CD4-positive, CD25-positive, alpha-beta regulatory T cell (primary cell): Measurements from ENCODE around the gene MMRN2. TPM values are rescaled to one million over a fixed set of nuclear protein-coding genes. Genes with fewer than 3 reads are reported as not detected.

Source experiments
- ATAC-seq, 2 donors: fragments of 150-1000 bp; cut with Tn5 transposase; one replicate each; pipeline ENCODE4 v1.10.0; 2021; ENCODE audit warnings: low read depth in 2 of 2, moderate number of reproducible peaks in 2 of 2, moderate library complexity in 1 of 2
- DNase-seq, 3 donors: peaks; one replicate each; pipeline versions ENCODE4 v3.0.0 to v3.0.0-alpha.2; 2012 to 2022; ENCODE audit warnings: mixed read lengths in 1 of 3
- H3K27ac ChIP-seq: one replicate; pipeline ENCODE4 v1.7.0; 2013; ENCODE audit warnings: mild to moderate bottlenecking, low read length; ENCODE audit not compliant: insufficient read depth, poor library complexity, severe bottlenecking
- H3K27me3 ChIP-seq: one replicate; pipeline ENCODE4 v1.7.0; 2013; ENCODE audit warnings: low read length; ENCODE audit not compliant: control insufficient read depth, insufficient read depth
- H3K36me3 ChIP-seq: one replicate; pipeline ENCODE4 v1.7.0; 2013; ENCODE audit warnings: mild to moderate bottlenecking, low read length, moderate library complexity; ENCODE audit not compliant: control insufficient read depth, insufficient read depth
- H3K4me1 ChIP-seq: 2 replicates; pipeline ENCODE4 v1.7.0; 2013; ENCODE audit warnings: mild to moderate bottlenecking, low read length; ENCODE audit not compliant: insufficient read depth, control insufficient read depth, poor library complexity, severe bottlenecking
- H3K4me3 ChIP-seq: one replicate; pipeline ENCODE4 v1.7.0; 2013; ENCODE audit warnings: low read depth, mild to moderate bottlenecking, low read length, moderate library complexity
- H3K9me3 ChIP-seq, 2 experiments: 1 replicate in 1 of 2; 2 replicates in 1 of 2; pipeline ENCODE4 v1.7.0; 2013; ENCODE audit warnings: low read length in 2 of 2, mild to moderate bottlenecking in 1 of 2, moderate library complexity in 1 of 2; ENCODE audit not compliant: control insufficient read depth in 2 of 2
- H3K27ac Mint-ChIP-seq, 3 donors: one replicate each; pipeline ENCODE4 v1.8.0; 2020 to 2022; ENCODE audit warnings: mild to moderate bottlenecking in 3 of 3, mixed read lengths in 3 of 3, moderate library complexity in 2 of 3
- H3K27me3 Mint-ChIP-seq: one replicate; pipeline ENCODE4 v1.8.0; 2022; ENCODE audit warnings: mild to moderate bottlenecking, mixed read lengths
- H3K36me3 Mint-ChIP-seq: one replicate; pipeline ENCODE4 v1.8.0; 2020; ENCODE audit warnings: mixed read lengths
- H3K4me1 Mint-ChIP-seq, 4 donors: one replicate each; pipeline ENCODE4 v1.8.0; 2020 to 2022; ENCODE audit warnings: mixed read lengths in 4 of 4, mild to moderate bottlenecking in 1 of 4
- H3K4me3 Mint-ChIP-seq, 4 donors: one replicate each; pipeline ENCODE4 v1.8.0; 2020 to 2022; ENCODE audit warnings: mild to moderate bottlenecking in 4 of 4, mixed read lengths in 4 of 4, moderate library complexity in 3 of 4
- H3K9me3 Mint-ChIP-seq, 7 donors: one replicate each; pipeline ENCODE4 v1.8.0; 2020 to 2022; ENCODE audit warnings: mixed read lengths in 7 of 7, mild to moderate bottlenecking in 3 of 7, moderate library complexity in 2 of 7
- polyA plus RNA-seq, 4 donors: library from polyadenylated mRNA; unstranded; fragments of 300-500 nt; fragmentation: Illumina TruSeq; gene quantifications; one replicate each; pipeline ENCODE4 v1.2.3, GENCODE V29; 2021
- total RNA-seq: library from RNA; stranded (reverse); gene quantifications from one replicate; pipeline ENCODE4 v1.2.3, GENCODE V29; 2022

Gene MMRN2
- total and polyA plus RNA-seq, 5 donors from 2014 or later: 0.17 to 1.2 (median 0.33) TPM; not detected in 1

DNA sequence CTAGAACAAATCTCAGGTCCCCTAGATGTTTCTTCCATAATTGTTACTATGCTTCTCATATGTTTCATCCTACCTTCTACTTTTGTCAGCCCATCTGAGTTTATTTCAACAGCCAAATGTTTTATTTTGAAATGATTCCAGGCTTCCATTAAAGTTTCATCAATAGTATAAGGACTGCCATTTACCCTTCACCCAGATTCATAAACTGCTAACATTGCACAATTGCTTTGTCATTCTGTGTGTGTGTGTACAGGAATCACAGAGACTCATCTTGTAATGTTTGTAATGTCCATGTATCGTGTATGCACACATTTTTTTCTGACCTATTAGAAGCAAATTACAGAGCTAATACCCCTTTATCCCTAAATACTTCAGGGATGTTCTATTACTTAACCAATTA, 25.5 kb downstream of the MMRN2 start:
- Mint-ChIP-seq H3K27me3 (no peaks in the 10 kb centered on the region), H3K4me3 (no peak overlapping the region), H3K36me3 (peaks cover 3% of the 10 kb centered on the region), H3K27ac (no peak overlapping the region), H3K9me3 (no peaks in the 10 kb centered on the region), H3K4me1 (peaks cover 0 to 4% (median 0%) of the 10 kb centered on the region in 4 donors)
- Histone ChIP-seq H3K4me1 (no peaks in the 10 kb centered on the region), H3K27me3 (no peaks in the 10 kb centered on the region), H3K4me3 (no peak overlapping the region), H3K27ac (no peak overlapping the region), H3K36me3 (no peaks in the 10 kb centered on the region), H3K9me3 (no peaks in the 10 kb centered on the region)
- no peak for DNase-seq
- no peak for ATAC-seq

- ATAC-seq: no peak
- H3K4me1 ChIP-seq: no peaks in the 10 kb centered on the region
- H3K27ac ChIP-seq: no peak overlapping the region
- Mint-ChIP-seq H3K27me3 (no peaks in the 10 kb centered on the region), H3K36me3 (peaks cover 3% of the 10 kb centered on the region), H3K27ac (no peak overlapping the region), H3K4me3 (no peak overlapping the region), H3K9me3 (no peaks in the 10 kb centered on the region), H3K4me1 (no peaks in the 10 kb centered on the region)
- no peaks in the 10 kb centered on the region for H3K27me3 ChIP-seq
- H3K9me3 ChIP-seq: no peaks in the 10 kb centered on the region
- DNase-seq: no peak
- H3K4me3 ChIP-seq: no peak overlapping the region
- H3K36me3 ChIP-seq: no peaks in the 10 kb centered on the region
Measured at GRCh38 chr10:86929468-86930380, 27.7 kb downstream of the MMRN2 start.

GRCh38 chr10:86922553-86922961, 34.9 kb downstream of the MMRN2 start:
- ATAC-seq (no peak), DNase-seq (no peak)
- Mint-ChIP-seq H3K27me3 (no peaks in the 10 kb centered on the region), H3K27ac (no peak overlapping the region), H3K4me3 (no peak overlapping the region), H3K4me1 (no peaks in the 10 kb centered on the region), H3K9me3 (no peaks in the 10 kb centered on the region), H3K36me3 (peaks cover 23% of the 10 kb centered on the region)
- no peaks in the 10 kb centered on the region for H3K9me3 ChIP-seq
- no peak overlapping the region for H3K27ac ChIP-seq
- H3K36me3 ChIP-seq: peaks cover 18% of the 10 kb centered on the region
- no peak overlapping the region for H3K4me3 ChIP-seq
- no peaks in the 10 kb centered on the region for H3K27me3 ChIP-seq
- H3K4me1 ChIP-seq: no peaks in the 10 kb centered on the region

GRCh38 chr10:86918022-86918471, 39.4 kb downstream of the MMRN2 start:
- no peak overlapping the region for H3K4me3 Mint-ChIP-seq
- H3K9me3 ChIP-seq: no peaks in the 10 kb centered on the region
- H3K4me1 Mint-ChIP-seq: no peaks in the 10 kb centered on the region
- no peak for DNase-seq
- no peaks in the 10 kb centered on the region for H3K4me1 ChIP-seq
- peaks cover 29% of the 10 kb centered on the region for H3K36me3 Mint-ChIP-seq
- no peaks in the 10 kb centered on the region for H3K27me3 ChIP-seq
- H3K4me3 ChIP-seq: no peak overlapping the region
- no peaks in the 10 kb centered on the region for H3K9me3 Mint-ChIP-seq
- peaks cover 22% of the 10 kb centered on the region for H3K36me3 ChIP-seq
- H3K27ac Mint-ChIP-seq: peak overlapping the region in 1 of 3 donors; percentile 0
- no peaks in the 10 kb centered on the region for H3K27me3 Mint-ChIP-seq
- no peak for ATAC-seq
- no peak overlapping the region for H3K27ac ChIP-seq

GRCh38 chr10:86914734-86915133, 42.7 kb downstream of the MMRN2 start:
- ATAC-seq (no peak), DNase-seq (no peak)
- H3K27ac ChIP-seq: no peak overlapping the region
- Mint-ChIP-seq H3K4me3 (no peak overlapping the region), H3K27me3 (no peaks in the 10 kb centered on the region), H3K9me3 (no peaks in the 10 kb centered on the region), H3K4me1 (no peaks in the 10 kb centered on the region), H3K36me3 (peaks cover 19% of the 10 kb centered on the region), H3K27ac (no peak overlapping the region)
- peaks cover 9% of the 10 kb centered on the region for H3K36me3 ChIP-seq
- H3K4me3 ChIP-seq: no peak overlapping the region
- H3K27me3 ChIP-seq: no peaks in the 10 kb centered on the region
- H3K9me3 ChIP-seq: no peaks in the 10 kb centered on the region
- no peaks in the 10 kb centered on the region for H3K4me1 ChIP-seq

DNA sequence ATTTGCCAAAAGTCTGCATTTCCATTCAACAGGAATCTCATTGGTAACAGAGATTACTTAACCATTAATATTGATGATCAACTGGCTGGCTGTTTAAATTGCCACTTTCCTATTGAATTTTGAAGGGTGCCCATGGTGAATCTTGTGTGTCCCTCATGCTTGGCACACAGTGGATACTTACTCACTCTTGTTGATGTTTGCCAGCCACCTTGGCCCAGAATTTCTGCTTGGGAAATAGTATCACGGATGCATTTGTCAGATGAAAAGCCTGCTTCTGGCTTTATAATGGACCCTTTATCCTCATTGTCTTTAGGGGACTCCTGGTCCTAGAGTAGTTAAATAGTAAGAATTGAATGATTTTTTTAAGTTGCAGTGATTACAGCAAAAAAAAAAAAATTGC, 52.0 kb downstream of the MMRN2 start:
- H3K4me1 Mint-ChIP-seq: no peaks in the 10 kb centered on the region
- H3K27ac ChIP-seq: no peak overlapping the region
- no peaks in the 10 kb centered on the region for H3K4me1 ChIP-seq
- no peaks in the 10 kb centered on the region for H3K27me3 ChIP-seq
- peaks cover 17% of the 10 kb centered on the region for H3K36me3 Mint-ChIP-seq
- no peak overlapping the region for H3K4me3 Mint-ChIP-seq
- peaks cover 0 to 3% of the 10 kb centered on the region in 2 experiments for H3K9me3 ChIP-seq
- ATAC-seq: no peak
- H3K9me3 Mint-ChIP-seq: peaks cover 0 to 6% (median 0%) of the 10 kb centered on the region in 7 donors
- peaks cover 11% of the 10 kb centered on the region for H3K36me3 ChIP-seq
- H3K27me3 Mint-ChIP-seq: no peaks in the 10 kb centered on the region
- no peak for DNase-seq
- no peak overlapping the region for H3K27ac Mint-ChIP-seq
- no peak overlapping the region for H3K4me3 ChIP-seq

DNA sequence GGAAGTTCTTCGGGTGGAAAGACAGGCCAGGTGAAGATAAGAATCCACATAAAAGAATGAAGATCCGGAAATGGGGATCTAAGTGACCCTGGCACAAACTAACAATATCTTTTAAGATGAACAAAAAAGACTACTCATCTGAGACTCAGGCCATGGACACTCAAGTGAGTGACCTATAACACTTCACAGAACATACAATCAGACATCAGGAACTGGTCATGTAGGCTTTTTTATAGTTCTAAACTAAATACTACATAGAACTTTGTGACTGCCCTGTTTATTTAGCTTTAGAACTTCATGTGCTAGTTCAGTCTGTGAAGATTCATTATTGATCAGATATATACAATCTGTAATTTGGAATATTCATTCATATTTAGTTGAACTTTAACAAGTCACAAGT, 52.8 kb downstream of the MMRN2 start:
- H3K9me3 Mint-ChIP-seq: peaks cover 0 to 6% (median 0%) of the 10 kb centered on the region in 7 donors
- no peaks in the 10 kb centered on the region for H3K27me3 Mint-ChIP-seq

DNA sequence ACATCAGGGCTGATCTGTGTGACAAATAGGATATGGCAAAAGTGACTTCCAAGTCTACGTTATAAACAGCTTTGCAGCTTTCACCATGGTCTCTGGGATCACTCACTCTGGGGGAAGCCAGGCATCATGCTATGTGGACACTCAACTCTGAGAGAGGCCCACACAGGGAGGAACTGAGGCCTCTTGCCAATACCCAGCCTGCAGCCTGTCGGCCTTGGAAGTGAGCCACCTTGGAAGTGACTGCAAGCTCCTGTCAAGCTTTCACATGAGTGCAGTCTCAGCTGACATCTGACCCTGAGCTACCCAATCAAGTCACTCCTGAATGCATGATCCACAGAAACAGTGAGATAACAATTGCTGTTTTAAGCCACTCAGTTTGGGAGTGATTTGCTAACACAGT, 56.5 kb downstream of the MMRN2 start:
- Mint-ChIP-seq H3K36me3 (peaks cover 3% of the 10 kb centered on the region), H3K4me1 (peaks cover 0 to 7% (median 2%) of the 10 kb centered on the region in 4 donors), H3K9me3 (no peaks in the 10 kb centered on the region), H3K27ac (no peak overlapping the region), H3K4me3 (no peak overlapping the region), H3K27me3 (no peaks in the 10 kb centered on the region)
- Histone ChIP-seq H3K4me1 (no peaks in the 10 kb centered on the region), H3K4me3 (no peak overlapping the region), H3K36me3 (peaks cover 9% of the 10 kb centered on the region), H3K27ac (no peak overlapping the region), H3K9me3 (no peaks in the 10 kb centered on the region), H3K27me3 (no peaks in the 10 kb centered on the region)
- no peak for DNase-seq
- no peak for ATAC-seq

More for the DNA sequence above, 52.8 kb downstream of the MMRN2 start:
- H3K4me1 ChIP-seq: no peaks in the 10 kb centered on the region
- no peak overlapping the region for H3K4me3 Mint-ChIP-seq
- H3K36me3 ChIP-seq: peaks cover 11% of the 10 kb centered on the region
- peaks cover 0 to 3% (median 1%) of the 10 kb centered on the region in 4 donors for H3K4me1 Mint-ChIP-seq
- no peak for DNase-seq
- H3K27me3 ChIP-seq: no peaks in the 10 kb centered on the region
- ATAC-seq: no peak
- H3K4me3 ChIP-seq: no peak overlapping the region
- peaks cover 0 to 3% of the 10 kb centered on the region in 2 experiments for H3K9me3 ChIP-seq
- H3K27ac ChIP-seq: no peak overlapping the region
- peaks cover 17% of the 10 kb centered on the region for H3K36me3 Mint-ChIP-seq
- H3K27ac Mint-ChIP-seq: no peak overlapping the region
